Uterus (tissue), 2 donors: ENCODE results near the gene AKR7A2.

Experiments used
- CTCF ChIP-seq, 4 experiments: fragments of 200-600 bp in 2 of 4; fragments of 450-650 bp in 2 of 4; sonication (generic) in 2 of 4; IDR thresholded peaks; one replicate each; pipeline ENCODE4 v1.5.1; 2016 to 2019; ENCODE audit warnings: antibody characterized with exemption in 4 of 4, mild to moderate bottlenecking in 2 of 4, moderate library complexity in 1 of 4
- POLR2A ChIP-seq, 2 donors: fragments of 450-650 bp; IDR thresholded peaks; one replicate each; pipeline ENCODE4 v1.6.1; 2016; ENCODE audit warnings: antibody characterized with exemption in 2 of 2, mild to moderate bottlenecking in 1 of 2, moderate library complexity in 1 of 2

GRCh38 chr1:19347533-19348172 lies 35.7 kb upstream of the AKR7A2 start:
- no peak for TF ChIP-seq POLR2A (IDR thresholded peaks at IDR 0.05)
- no peak for TF ChIP-seq CTCF (IDR thresholded peaks at IDR 0.05)
